Astrocyte (in vitro differentiated cells and primary cell): Measurements from ENCODE around the gene CPPED1. TPM values are rescaled to one million over a fixed set of nuclear protein-coding genes. Genes with fewer than 3 reads are reported as not detected.

Source experiments
- DNase-seq: peaks from one replicate; pipeline ENCODE4 v3.0.0-alpha.2; 2010; ENCODE audit warnings: low read depth
- FAIRE-seq: peaks from 2 replicates; lab custom pipeline; 2011; peaks lifted over from hg19 to GRCh38; lab: Jason Lieb, UNC
- H2AFZ ChIP-seq: 2 replicates; pipeline ENCODE4 v1.6.0; 2012; ENCODE audit warnings: low read depth, low read length, inconsistent platforms
- H3K27ac ChIP-seq: 2 replicates; pipeline ENCODE4 v1.5.1; 2011; ENCODE audit warnings: low read depth, low read length, inconsistent platforms
- H3K27me3 ChIP-seq: 2 replicates; pipeline ENCODE4 v1.6.0; 2011; ENCODE audit warnings: low read length, inconsistent platforms; ENCODE audit not compliant: insufficient read depth
- H3K36me3 ChIP-seq: 2 replicates; pipeline ENCODE4 v1.5.1; 2011; ENCODE audit warnings: low read length, inconsistent platforms; ENCODE audit not compliant: insufficient read depth
- H3K4me1 ChIP-seq: 2 replicates; pipeline ENCODE4 v1.5.1; 2011; ENCODE audit warnings: low read length, inconsistent platforms; ENCODE audit not compliant: insufficient read depth
- H3K4me2 ChIP-seq: 2 replicates; pipeline ENCODE4 v1.6.0; 2012; ENCODE audit warnings: low read length, inconsistent platforms
- H3K4me3 ChIP-seq: 2 replicates; pipeline ENCODE4 v1.5.1; 2011; ENCODE audit warnings: low read depth, mild to moderate bottlenecking, low read length, inconsistent platforms; ENCODE audit not compliant: insufficient read depth
- H3K79me2 ChIP-seq: 2 replicates; pipeline ENCODE4 v1.6.0; 2012; ENCODE audit warnings: mild to moderate bottlenecking, low read length, inconsistent platforms; ENCODE audit not compliant: insufficient read depth
- H3K9ac ChIP-seq: 2 replicates; pipeline ENCODE4 v1.6.0; 2012; ENCODE audit warnings: mild to moderate bottlenecking, low read length, inconsistent platforms
- H3K9me3 ChIP-seq: 2 replicates; pipeline ENCODE4 v1.5.1; 2012; ENCODE audit warnings: low read depth, mild to moderate bottlenecking, low read length, inconsistent platforms; ENCODE audit not compliant: insufficient read depth
- H4K20me1 ChIP-seq: 2 replicates; pipeline ENCODE4 v1.6.0; 2012; ENCODE audit warnings: low read length, inconsistent platforms; ENCODE audit not compliant: insufficient read depth
- H3K27ac Mint-ChIP-seq: one replicate; pipeline ENCODE4 v1.8.0; 2021; ENCODE audit warnings: mild to moderate bottlenecking, mixed read lengths; ENCODE audit not compliant: unreplicated experiment
- H3K27me3 Mint-ChIP-seq: one replicate; pipeline ENCODE4 v1.8.0; 2021; ENCODE audit warnings: low read depth, mixed read lengths; ENCODE audit not compliant: unreplicated experiment
- H3K36me3 Mint-ChIP-seq: one replicate; pipeline ENCODE4 v1.8.0; 2021; ENCODE audit warnings: low read depth, mixed read lengths; ENCODE audit not compliant: unreplicated experiment
- H3K4me1 Mint-ChIP-seq: one replicate; pipeline ENCODE4 v1.8.0; 2021; ENCODE audit warnings: low read depth, mixed read lengths; ENCODE audit not compliant: unreplicated experiment
- H3K4me3 Mint-ChIP-seq: one replicate; pipeline ENCODE4 v1.8.0; 2021; ENCODE audit warnings: mild to moderate bottlenecking, moderate library complexity, mixed read lengths; ENCODE audit not compliant: unreplicated experiment
- H3K9me3 Mint-ChIP-seq: one replicate; pipeline ENCODE4 v1.8.0; 2021; ENCODE audit warnings: mild to moderate bottlenecking, mixed read lengths; ENCODE audit not compliant: unreplicated experiment
- CTCF ChIP-seq: IDR thresholded peaks from 2 replicates; pipeline ENCODE4 v1.5.1; 2011; ENCODE audit warnings: low read depth, mild to moderate bottlenecking, inconsistent platforms, low read length, moderate library complexity; ENCODE audit not compliant: insufficient read depth
- EZH2 ChIP-seq: IDR thresholded peaks from 2 replicates; pipeline ENCODE4 v1.6.1; 2012; ENCODE audit warnings: mild to moderate bottlenecking, low read length, inconsistent platforms; ENCODE audit not compliant: insufficient read depth
- total RNA-seq: library from RNA; stranded (reverse); gene quantifications from 2 replicates; pipeline ENCODE4 v1.2.1, GENCODE V29; 2021

CPPED1 gene
- total RNA-seq, 1 donor from 2014 or later: 28.5 TPM

GRCh38 chr16:12659871-12660270, 143.8 kb downstream of the CPPED1 start:
- TF ChIP-seq EZH2: no peak
- TF ChIP-seq CTCF: no peak
- no peak overlapping the region for H3K27ac Mint-ChIP-seq
- no peak for FAIRE-seq

GRCh38 chr16:12658506-12658905, 145.2 kb downstream of the CPPED1 start:
- FAIRE-seq: no peak

More at GRCh38 chr16:12659871-12660270, 143.8 kb downstream of the CPPED1 start:
- no peak overlapping the region for H3K4me3 Mint-ChIP-seq
- no peak overlapping the region for H2AFZ ChIP-seq
- peaks cover 2% of the 10 kb centered on the region for H3K4me1 Mint-ChIP-seq
- H3K27me3 ChIP-seq: no peaks in the 10 kb centered on the region
- no peak overlapping the region for H3K4me2 ChIP-seq
- no peaks in the 10 kb centered on the region for H4K20me1 ChIP-seq
- H3K27me3 Mint-ChIP-seq: no peaks in the 10 kb centered on the region
- H3K36me3 ChIP-seq: no peaks in the 10 kb centered on the region
- H3K79me2 ChIP-seq: no peaks in the 10 kb centered on the region
- H3K9me3 Mint-ChIP-seq: peaks cover 2% of the 10 kb centered on the region
- no peak overlapping the region for H3K9ac ChIP-seq
- peaks cover 11% of the 10 kb centered on the region for H3K36me3 Mint-ChIP-seq
- no peaks in the 10 kb centered on the region for H3K4me1 ChIP-seq
- H3K9me3 ChIP-seq: no peaks in the 10 kb centered on the region
- DNase-seq: no peak
- no peak overlapping the region for H3K27ac ChIP-seq
- H3K4me3 ChIP-seq: no peak overlapping the region

More at GRCh38 chr16:12658506-12658905, 145.2 kb downstream of the CPPED1 start:
- Histone ChIP-seq H3K4me1 (no peaks in the 10 kb centered on the region), H2AFZ (no peak overlapping the region), H4K20me1 (no peaks in the 10 kb centered on the region), H3K9me3 (no peaks in the 10 kb centered on the region), H3K27ac (no peak overlapping the region), H3K9ac (no peak overlapping the region), H3K4me2 (no peak overlapping the region), H3K36me3 (no peaks in the 10 kb centered on the region), H3K79me2 (no peaks in the 10 kb centered on the region), H3K4me3 (no peak overlapping the region), H3K27me3 (no peaks in the 10 kb centered on the region)
- Mint-ChIP-seq H3K27ac (no peak overlapping the region), H3K4me3 (no peak overlapping the region), H3K4me1 (peaks cover 2% of the 10 kb centered on the region), H3K27me3 (no peaks in the 10 kb centered on the region), H3K9me3 (peaks cover 2% of the 10 kb centered on the region), H3K36me3 (peaks cover 11% of the 10 kb centered on the region)
- no peak for TF ChIP-seq CTCF
- TF ChIP-seq EZH2: no peak
- DNase-seq: no peak
